Parathyroid adenoma (tissue), 2 donors: Measurements from ENCODE around the gene POLE.
A peak's percentile ranks its signal among the peaks of the same experiment; 100 is the strongest.

Source experiments
- H2AFZ ChIP-seq: fragments of 300-600 bp; sonication (generic); one replicate; pipeline ENCODE4 v1.7.0; 2017; ENCODE audit warnings: antibody characterized with exemption, mild to moderate bottlenecking
- H3K27ac ChIP-seq: fragments of 300-600 bp; sonication (generic); one replicate; pipeline ENCODE4 v1.7.0; 2017
- H3K27me3 ChIP-seq: fragments of 300-600 bp; sonication (generic); one replicate; pipeline ENCODE4 v1.7.0; 2017; ENCODE audit warnings: low read length; ENCODE audit not compliant: control insufficient read depth, insufficient read depth
- H3K36me3 ChIP-seq: fragments of 300-600 bp; sonication (generic); one replicate; pipeline ENCODE4 v1.7.0; 2017; ENCODE audit warnings: low read length; ENCODE audit not compliant: control insufficient read depth, insufficient read depth
- H3K4me1 ChIP-seq: fragments of 300-600 bp; sonication (generic); one replicate; pipeline ENCODE4 v1.7.0; 2017; ENCODE audit warnings: control low read depth
- H3K4me2 ChIP-seq: fragments of 300-600 bp; sonication (generic); one replicate; pipeline ENCODE4 v1.7.0; 2017; ENCODE audit warnings: low read length
- H3K4me3 ChIP-seq: fragments of 300-600 bp; sonication (generic); one replicate; pipeline ENCODE4 v1.7.0; 2017; ENCODE audit warnings: low read depth, low read length
- H3K79me2 ChIP-seq: fragments of 300-600 bp; sonication (generic); one replicate; pipeline ENCODE4 v1.7.0; 2017; ENCODE audit warnings: control low read depth
- H3K9ac ChIP-seq: fragments of 300-600 bp; sonication (generic); one replicate; pipeline ENCODE4 v1.7.0; 2017; ENCODE audit warnings: mild to moderate bottlenecking
- H3K9me3 ChIP-seq: fragments of 300-600 bp; sonication (generic); one replicate; pipeline ENCODE4 v1.7.0; 2017; ENCODE audit warnings: low read length; ENCODE audit not compliant: control insufficient read depth
- TF ChIP-seq, protein P1 (sequence below): fragments of 300-600 bp; sonication (generic); IDR thresholded peaks from one replicate; pipeline ENCODE4 v1.7.0; 2017; ENCODE audit warnings: antibody characterized with exemption, mild to moderate bottlenecking
- donor health status: primary hyperparathyroidism.

The POLE gene

DNA sequence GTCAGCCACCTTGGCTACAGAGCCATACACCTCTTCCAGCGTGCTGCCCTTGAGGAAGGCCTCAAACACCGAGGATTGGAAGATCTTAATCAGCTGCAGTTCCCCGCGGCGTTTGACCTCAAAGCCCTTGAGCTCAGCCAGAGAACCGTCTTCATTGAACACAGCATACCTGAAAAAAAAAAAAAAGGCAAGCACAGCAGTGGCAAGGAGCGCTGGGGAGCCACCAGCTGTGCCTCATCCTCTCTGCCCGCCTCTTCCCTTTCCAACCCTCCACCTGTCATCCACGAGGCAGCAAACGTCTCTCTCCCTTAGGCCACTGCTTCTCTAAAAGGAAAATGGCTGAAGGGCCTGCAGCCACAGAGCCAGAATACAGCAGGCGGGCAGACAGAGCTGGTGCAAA is 26.1 kb downstream of the POLE start:
- Histone ChIP-seq H3K4me3 (no peak overlapping the region), H3K27me3 (no peaks in the 10 kb centered on the region), H3K36me3 (no peaks in the 10 kb centered on the region), H3K9ac (no peak overlapping the region), H3K4me1 (peaks cover 5% of the 10 kb centered on the region), H3K4me2 (peak overlapping the region; percentile 28), H3K9me3 (no peaks in the 10 kb centered on the region), H3K79me2 (no peaks in the 10 kb centered on the region), H2AFZ (peak overlapping the region; percentile 60), H3K27ac (peak overlapping the region; percentile 50)
- TF ChIP-seq, protein P1, sequence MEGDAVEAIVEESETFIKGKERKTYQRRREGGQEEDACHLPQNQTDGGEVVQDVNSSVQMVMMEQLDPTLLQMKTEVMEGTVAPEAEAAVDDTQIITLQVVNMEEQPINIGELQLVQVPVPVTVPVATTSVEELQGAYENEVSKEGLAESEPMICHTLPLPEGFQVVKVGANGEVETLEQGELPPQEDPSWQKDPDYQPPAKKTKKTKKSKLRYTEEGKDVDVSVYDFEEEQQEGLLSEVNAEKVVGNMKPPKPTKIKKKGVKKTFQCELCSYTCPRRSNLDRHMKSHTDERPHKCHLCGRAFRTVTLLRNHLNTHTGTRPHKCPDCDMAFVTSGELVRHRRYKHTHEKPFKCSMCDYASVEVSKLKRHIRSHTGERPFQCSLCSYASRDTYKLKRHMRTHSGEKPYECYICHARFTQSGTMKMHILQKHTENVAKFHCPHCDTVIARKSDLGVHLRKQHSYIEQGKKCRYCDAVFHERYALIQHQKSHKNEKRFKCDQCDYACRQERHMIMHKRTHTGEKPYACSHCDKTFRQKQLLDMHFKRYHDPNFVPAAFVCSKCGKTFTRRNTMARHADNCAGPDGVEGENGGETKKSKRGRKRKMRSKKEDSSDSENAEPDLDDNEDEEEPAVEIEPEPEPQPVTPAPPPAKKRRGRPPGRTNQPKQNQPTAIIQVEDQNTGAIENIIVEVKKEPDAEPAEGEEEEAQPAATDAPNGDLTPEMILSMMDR, result no peak

DNA sequence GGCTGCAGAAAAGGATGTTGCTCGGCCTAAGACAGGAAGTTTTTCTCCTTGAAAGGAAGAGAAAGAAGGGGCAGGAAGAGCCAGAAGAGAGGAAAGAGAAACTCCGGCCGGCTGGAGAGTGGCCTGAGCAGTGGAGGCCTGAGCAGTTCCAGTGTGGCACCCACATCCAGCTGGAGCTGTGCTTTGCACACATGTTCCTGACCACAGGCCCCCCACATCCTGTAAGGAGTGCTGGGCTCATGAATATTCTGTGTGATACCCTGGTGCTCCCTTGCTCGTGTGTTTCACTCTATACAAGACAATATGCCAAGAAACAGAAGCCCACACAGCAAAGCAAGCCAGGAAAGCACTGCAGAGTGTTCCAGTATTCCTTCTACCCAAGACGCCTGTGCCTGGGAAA is 27.1 kb downstream of the POLE start:
- H3K4me3 ChIP-seq, result no peak overlapping the region
- H3K9ac ChIP-seq, result no peak overlapping the region
- H2AFZ ChIP-seq, result no peak overlapping the region
- no peaks in the 10 kb centered on the region for H3K9me3 ChIP-seq
- peaks cover 5% of the 10 kb centered on the region for H3K4me1 ChIP-seq
- H3K36me3 ChIP-seq, result no peaks in the 10 kb centered on the region
- no peaks in the 10 kb centered on the region for H3K79me2 ChIP-seq
- H3K27ac ChIP-seq, result no peak overlapping the region
- TF ChIP-seq, protein P1, result no peak
- no peak overlapping the region for H3K4me2 ChIP-seq
- H3K27me3 ChIP-seq, result no peaks in the 10 kb centered on the region

DNA sequence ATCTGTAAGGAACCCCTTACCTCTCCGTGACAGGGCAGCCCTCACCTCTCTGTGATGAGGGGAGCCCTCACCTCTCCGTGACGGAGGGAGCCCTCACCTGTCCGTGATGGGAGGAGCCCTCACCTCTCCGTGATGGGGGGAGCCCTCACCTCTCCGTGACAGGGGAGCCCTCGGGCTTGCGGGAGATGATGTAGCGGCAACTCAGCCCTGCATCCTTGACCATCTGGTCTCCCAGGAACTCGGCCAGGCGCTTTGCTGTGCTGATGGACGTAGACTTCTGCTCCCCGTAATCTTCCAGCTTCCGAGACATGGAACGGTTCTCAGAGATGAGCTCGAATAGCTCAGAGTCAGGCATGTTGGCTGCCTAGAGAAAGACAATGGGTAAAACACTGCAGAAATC is 28.0 kb downstream of the POLE start:
- Histone ChIP-seq H3K27me3 (no peaks in the 10 kb centered on the region), H3K27ac (no peak overlapping the region), H3K4me1 (peaks cover 5% of the 10 kb centered on the region), H3K4me3 (no peak overlapping the region), H3K9ac (no peak overlapping the region), H3K79me2 (no peaks in the 10 kb centered on the region), H3K4me2 (no peak overlapping the region), H3K36me3 (no peaks in the 10 kb centered on the region), H3K9me3 (no peaks in the 10 kb centered on the region), H2AFZ (no peak overlapping the region)
- TF ChIP-seq, protein P1, result no peak

DNA sequence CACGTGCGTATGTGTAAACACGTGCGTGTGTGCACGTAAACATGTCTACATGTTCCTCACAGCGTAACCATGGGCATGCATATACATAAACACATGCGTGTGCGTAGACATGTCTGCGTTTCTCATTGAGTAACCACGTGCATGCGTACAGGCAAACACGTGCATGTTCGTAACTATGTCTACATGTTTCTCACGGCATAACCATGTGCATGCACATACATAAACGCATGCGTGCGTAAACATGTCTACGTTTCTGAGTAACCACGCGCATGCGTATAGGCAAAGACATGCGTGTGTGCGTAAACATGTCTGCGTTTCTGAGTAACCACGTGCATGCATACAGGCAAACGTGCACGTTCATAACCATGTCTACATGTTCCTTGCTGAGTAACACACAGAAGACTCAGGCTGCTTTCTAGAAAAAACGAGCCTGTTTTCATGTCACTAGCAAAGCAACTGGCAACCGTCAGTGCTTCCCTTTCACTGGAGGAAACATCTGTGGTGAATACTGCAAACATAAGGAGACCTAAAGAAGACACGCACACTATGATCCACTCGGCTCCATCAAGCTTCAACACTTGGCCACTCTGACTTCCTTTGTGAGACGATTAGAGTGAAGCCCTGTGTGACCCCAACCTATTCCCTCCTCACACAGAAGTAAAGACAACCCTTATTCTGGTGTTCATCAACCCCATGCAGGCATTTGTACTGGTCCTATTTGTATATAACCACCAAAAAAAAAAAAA is 28.8 kb downstream of the POLE start:
- H3K9me3 ChIP-seq, result no peaks in the 10 kb centered on the region
- H3K9ac ChIP-seq, result no peak overlapping the region
- H3K36me3 ChIP-seq, result no peaks in the 10 kb centered on the region
- no peak overlapping the region for H2AFZ ChIP-seq
- H3K4me2 ChIP-seq, result no peak overlapping the region
- TF ChIP-seq, protein P1, result no peak
- no peak overlapping the region for H3K4me3 ChIP-seq
- H3K4me1 ChIP-seq, result peaks cover 5% of the 10 kb centered on the region
- no peaks in the 10 kb centered on the region for H3K27me3 ChIP-seq
- no peak overlapping the region for H3K27ac ChIP-seq
- no peaks in the 10 kb centered on the region for H3K79me2 ChIP-seq
